MM.1S (cell line): ENCODE results near the gene SLC23A1.
"Not testable (repeated sequence)": the region's sequence is repeated elsewhere in the genome, so short reads cannot be mapped to it uniquely, and the experiment has no call there.

Source experiments
- DNase-seq: peaks from one replicate; pipeline ENCODE4 v3.0.0-alpha.2; 2015
- H2AFZ ChIP-seq: fragments of 300-600 bp; sonication (generic); 2 replicates; pipeline ENCODE4 v1.6.0; 2016; ENCODE audit warnings: antibody characterized with exemption, low read length
- H3F3A ChIP-seq: fragments of 300-600 bp; sonication (generic); 2 replicates; pipeline ENCODE4 v1.6.1; 2016; ENCODE audit warnings: mild to moderate bottlenecking, antibody characterized with exemption, low read length, moderate library complexity, mixed read lengths; ENCODE audit not compliant: insufficient read depth
- H3K27ac ChIP-seq: fragments of 300-600 bp; sonication (generic); 2 replicates; pipeline ENCODE4 v1.5.1; 2016; ENCODE audit warnings: mild to moderate bottlenecking, low read length
- H3K27me3 ChIP-seq: fragments of 300-600 bp; sonication (generic); replicated peaks from 2 replicates; pipeline ENCODE4 v1.6.0; 2016; ENCODE audit warnings: low read length; ENCODE audit not compliant: insufficient read depth
- H3K36me3 ChIP-seq: fragments of 300-600 bp; sonication (generic); replicated peaks from 2 replicates; pipeline ENCODE4 v1.6.1; 2016; ENCODE audit warnings: mild to moderate bottlenecking, low read length, mixed read lengths; ENCODE audit not compliant: insufficient read depth
- H3K4me1 ChIP-seq: fragments of 300-600 bp; sonication (generic); 2 replicates; pipeline ENCODE4 v1.6.1; 2016; ENCODE audit warnings: low read length, mixed read lengths
- H3K4me2 ChIP-seq: fragments of 300-600 bp; sonication (generic); 2 replicates; pipeline ENCODE4 v1.6.0; 2016; ENCODE audit warnings: low read depth, low read length
- H3K4me3 ChIP-seq: fragments of 300-600 bp; sonication (generic); 2 replicates; pipeline ENCODE4 v1.5.1; 2016; ENCODE audit warnings: low read length, mixed read lengths
- H3K79me2 ChIP-seq: fragments of 300-600 bp; sonication (generic); 2 replicates; pipeline ENCODE4 v1.6.1; 2016; ENCODE audit warnings: mixed run types, low read length, mixed read lengths
- H3K9ac ChIP-seq: fragments of 300-600 bp; sonication (generic); 2 replicates; pipeline ENCODE4 v1.6.1; 2016; ENCODE audit warnings: low read length, mixed read lengths
- H3K9me2 ChIP-seq: fragments of 300-600 bp; sonication (generic); replicated peaks from 2 replicates; pipeline ENCODE4 v1.6.1; 2016; ENCODE audit warnings: mild to moderate bottlenecking, low read length, mixed read lengths; ENCODE audit not compliant: insufficient read depth
- H3K9me3 ChIP-seq: fragments of 300-600 bp; sonication (generic); replicated peaks from 2 replicates; pipeline ENCODE4 v1.6.1; 2016; ENCODE audit warnings: mild to moderate bottlenecking, low read length, mixed read lengths; ENCODE audit not compliant: insufficient read depth
- H4K20me1 ChIP-seq: fragments of 300-600 bp; sonication (generic); 2 replicates; pipeline ENCODE4 v1.6.1; 2016; ENCODE audit warnings: mild to moderate bottlenecking, low read length, moderate library complexity, mixed read lengths; ENCODE audit not compliant: insufficient read depth
- EZH2 ChIP-seq: fragments of 300-600 bp; sonication (generic); optimal IDR thresholded peaks from 2 replicates; pipeline ENCODE3; 2017; ENCODE audit warnings: low read depth, mild to moderate bottlenecking, antibody characterized with exemption, low read length, mixed read lengths
- EZH2phosphoT487 ChIP-seq: fragments of 300-600 bp; sonication (generic); IDR thresholded peaks from 2 replicates; pipeline ENCODE4 v1.6.1; 2018; ENCODE audit warnings: antibody characterized with exemption, low read length
- TF ChIP-seq, protein P1 (sequence below): fragments of 300-600 bp; sonication (generic); IDR thresholded peaks from 2 replicates; pipeline ENCODE4 v1.5.1; 2016; ENCODE audit warnings: antibody characterized with exemption, low read length, mixed read lengths

Gene SLC23A1

DNA sequence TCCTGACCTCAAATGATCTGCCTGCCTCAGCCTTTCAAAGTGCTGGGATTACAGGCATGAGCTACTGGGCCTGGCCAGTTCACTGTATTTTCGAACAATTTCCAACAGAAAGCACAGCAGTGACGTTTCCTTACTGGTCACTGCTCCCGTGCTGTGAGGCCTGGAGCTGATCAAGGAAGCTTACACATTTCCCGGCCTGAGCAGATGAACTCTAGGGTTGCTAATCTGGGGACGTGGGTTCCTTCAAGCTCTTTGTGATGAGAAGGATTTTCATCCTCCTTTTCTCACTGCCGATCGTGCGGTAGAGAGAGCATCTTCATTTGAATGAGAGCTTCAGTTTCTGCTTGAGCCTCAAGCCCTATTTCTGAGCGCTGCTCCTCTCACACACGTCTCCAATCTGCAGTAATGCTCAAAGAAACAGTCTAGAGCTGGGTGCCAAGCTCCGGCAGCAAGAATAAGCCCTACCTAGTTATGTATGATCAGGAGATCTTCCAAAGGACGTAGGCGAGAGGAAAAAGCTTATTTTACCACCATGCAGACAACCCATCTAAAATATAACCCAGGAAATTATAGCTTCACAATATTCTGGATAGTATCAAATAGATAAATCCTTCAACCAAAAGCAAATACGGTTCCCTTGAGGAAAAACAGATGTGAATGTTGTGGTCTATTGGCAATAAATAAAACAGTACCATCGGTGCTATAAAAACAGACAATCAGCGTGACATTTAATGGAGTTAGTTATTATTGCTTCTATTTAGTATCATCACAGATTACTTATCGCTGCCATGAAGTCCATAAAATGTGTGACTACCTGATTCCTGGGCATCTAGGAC lies 28.1 kb upstream of the SLC23A1 start:
- TF ChIP-seq, protein P1, sequence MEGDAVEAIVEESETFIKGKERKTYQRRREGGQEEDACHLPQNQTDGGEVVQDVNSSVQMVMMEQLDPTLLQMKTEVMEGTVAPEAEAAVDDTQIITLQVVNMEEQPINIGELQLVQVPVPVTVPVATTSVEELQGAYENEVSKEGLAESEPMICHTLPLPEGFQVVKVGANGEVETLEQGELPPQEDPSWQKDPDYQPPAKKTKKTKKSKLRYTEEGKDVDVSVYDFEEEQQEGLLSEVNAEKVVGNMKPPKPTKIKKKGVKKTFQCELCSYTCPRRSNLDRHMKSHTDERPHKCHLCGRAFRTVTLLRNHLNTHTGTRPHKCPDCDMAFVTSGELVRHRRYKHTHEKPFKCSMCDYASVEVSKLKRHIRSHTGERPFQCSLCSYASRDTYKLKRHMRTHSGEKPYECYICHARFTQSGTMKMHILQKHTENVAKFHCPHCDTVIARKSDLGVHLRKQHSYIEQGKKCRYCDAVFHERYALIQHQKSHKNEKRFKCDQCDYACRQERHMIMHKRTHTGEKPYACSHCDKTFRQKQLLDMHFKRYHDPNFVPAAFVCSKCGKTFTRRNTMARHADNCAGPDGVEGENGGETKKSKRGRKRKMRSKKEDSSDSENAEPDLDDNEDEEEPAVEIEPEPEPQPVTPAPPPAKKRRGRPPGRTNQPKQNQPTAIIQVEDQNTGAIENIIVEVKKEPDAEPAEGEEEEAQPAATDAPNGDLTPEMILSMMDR = no peak
- TF ChIP-seq EZH2 = no peak
- TF ChIP-seq EZH2phosphoT487 = no peak

DNA sequence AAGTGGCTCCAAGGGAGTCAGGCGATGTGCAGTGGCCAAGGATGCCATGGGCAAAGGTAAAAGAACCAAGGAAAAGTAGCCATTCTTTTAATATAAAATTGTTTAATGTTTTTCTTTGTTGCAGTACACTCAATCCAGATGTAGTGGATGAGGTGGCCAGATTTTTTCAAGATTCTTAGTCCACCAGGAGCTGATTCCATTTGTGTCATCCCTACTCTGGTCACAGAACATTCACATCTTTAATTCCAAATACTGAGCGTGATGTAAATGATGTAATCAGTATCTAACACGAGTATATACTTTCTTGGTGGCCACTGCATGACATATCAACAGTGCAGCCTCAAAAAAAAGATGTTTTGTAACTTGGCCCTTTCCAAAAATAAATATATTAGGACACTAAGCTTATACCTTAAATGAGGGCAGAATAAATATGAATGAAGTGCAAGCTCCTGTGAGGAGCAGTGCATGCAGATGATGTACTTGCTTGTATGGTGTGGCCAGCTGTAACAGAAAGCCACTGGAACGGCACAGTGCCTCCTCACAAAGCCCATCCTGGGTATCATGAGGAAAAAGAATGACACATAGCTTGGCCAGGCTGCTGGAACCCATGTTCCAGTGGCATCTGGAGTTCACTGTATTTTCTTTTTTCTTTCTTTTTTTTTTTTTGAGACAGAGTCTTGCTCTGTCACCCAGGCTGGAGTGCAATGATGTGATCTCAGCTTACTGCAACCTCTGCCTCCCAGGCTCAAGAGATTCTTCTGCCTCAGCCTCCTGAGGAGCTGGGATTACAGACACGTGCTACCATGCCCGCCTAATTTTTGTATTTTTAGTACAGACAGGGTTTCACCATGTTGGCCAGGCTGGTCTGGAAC lies 27.3 kb upstream of the SLC23A1 start:
- Histone ChIP-seq H3K9me2 (no peaks in the 10 kb centered on the region), H3K9ac (no peak overlapping the region), H3K4me1 (peaks cover 38% of the 10 kb centered on the region), H3F3A (peaks cover 24% of the 10 kb centered on the region), H3K4me2 (no peak overlapping the region), H3K79me2 (no peaks in the 10 kb centered on the region), H3K27ac (no peak overlapping the region), H2AFZ (no peak overlapping the region), H3K36me3 (no peaks in the 10 kb centered on the region), H4K20me1 (no peaks in the 10 kb centered on the region), H3K27me3 (no peaks in the 10 kb centered on the region), H3K4me3 (no peak overlapping the region), H3K9me3 (no peaks in the 10 kb centered on the region)
- TF ChIP-seq EZH2 (no peak), EZH2phosphoT487 (no peak)
- TF ChIP-seq, protein P1 = no peak
- DNase-seq = no peak

More for the DNA sequence above, 28.1 kb upstream of the SLC23A1 start:
- peaks cover 32% of the 10 kb centered on the region for H3F3A ChIP-seq
- no peak for DNase-seq
- H3K9me3 ChIP-seq = no peaks in the 10 kb centered on the region
- peaks cover 47% of the 10 kb centered on the region for H3K4me1 ChIP-seq
- H3K9ac ChIP-seq = no peak overlapping the region
- H3K4me3 ChIP-seq = no peak overlapping the region
- no peak overlapping the region for H3K4me2 ChIP-seq
- no peaks in the 10 kb centered on the region for H3K36me3 ChIP-seq
- no peaks in the 10 kb centered on the region for H4K20me1 ChIP-seq
- no peaks in the 10 kb centered on the region for H3K27me3 ChIP-seq
- no peak overlapping the region for H3K27ac ChIP-seq
- no peaks in the 10 kb centered on the region for H3K9me2 ChIP-seq
- H2AFZ ChIP-seq = no peak overlapping the region
- H3K79me2 ChIP-seq = no peaks in the 10 kb centered on the region

DNA sequence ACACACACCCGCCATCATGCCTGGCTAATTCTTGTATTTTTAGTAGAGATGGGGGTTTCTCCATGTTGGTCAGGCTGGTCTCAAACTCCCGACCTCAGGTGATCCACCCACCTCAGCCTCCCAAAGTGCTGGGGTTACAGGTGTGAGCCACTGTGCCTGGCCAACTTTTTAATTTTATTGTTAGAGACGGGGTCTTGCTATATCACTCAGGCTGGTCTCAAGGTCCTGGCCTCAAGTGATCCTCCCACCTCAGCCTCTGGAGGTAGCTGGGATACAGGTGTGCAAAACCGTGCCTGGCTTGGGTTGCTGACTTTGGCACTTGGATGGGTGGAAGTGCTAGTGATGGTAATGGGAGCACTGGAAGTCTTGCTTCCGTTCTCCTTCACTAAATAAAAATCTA lies 26.0 kb upstream of the SLC23A1 start:
- Histone ChIP-seq H3F3A (peaks cover 15% of the 10 kb centered on the region), H3K4me1 (peaks cover 35% of the 10 kb centered on the region)
- DNase-seq, H3K9me2 ChIP-seq, H3K79me2 ChIP-seq, H3K36me3 ChIP-seq, H3K27me3 ChIP-seq, H3K4me3 ChIP-seq, H3K27ac ChIP-seq, H2AFZ ChIP-seq, H4K20me1 ChIP-seq, H3K9ac ChIP-seq, H3K9me3 ChIP-seq, H3K4me2 ChIP-seq: not testable (repeated sequence)
